SIG-M5 treated with dmso at 0.1 percent for 504 hours (cell line): Measurements from ENCODE around the gene PCCA.

Experiments used
- DNase-seq: peaks from one replicate; lab custom pipeline; 2025; ENCODE audit not compliant: unreplicated experiment; lab: John Stamatoyannopoulos, UW

The PCCA gene

DNA sequence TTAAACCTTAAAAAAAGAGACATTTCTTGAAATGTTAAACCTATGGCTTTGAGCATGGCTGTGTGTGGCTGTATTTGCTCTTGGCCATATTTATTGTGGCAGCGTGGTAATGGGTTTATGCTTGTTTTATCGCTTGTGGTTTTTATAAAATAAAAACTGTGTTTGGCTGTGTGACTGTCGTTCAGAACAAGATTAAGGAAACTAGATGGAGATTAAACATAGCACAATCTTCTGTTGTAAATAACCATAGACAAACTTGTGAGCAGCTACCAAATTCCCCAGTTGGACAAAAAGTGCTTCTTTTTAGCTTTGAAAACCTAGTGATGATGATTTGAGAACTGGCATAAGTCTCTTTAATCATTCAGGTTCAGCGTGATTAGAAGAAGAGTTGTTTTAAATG is 308.7 kb downstream of the PCCA start:
- DNase-seq = no peak

DNA sequence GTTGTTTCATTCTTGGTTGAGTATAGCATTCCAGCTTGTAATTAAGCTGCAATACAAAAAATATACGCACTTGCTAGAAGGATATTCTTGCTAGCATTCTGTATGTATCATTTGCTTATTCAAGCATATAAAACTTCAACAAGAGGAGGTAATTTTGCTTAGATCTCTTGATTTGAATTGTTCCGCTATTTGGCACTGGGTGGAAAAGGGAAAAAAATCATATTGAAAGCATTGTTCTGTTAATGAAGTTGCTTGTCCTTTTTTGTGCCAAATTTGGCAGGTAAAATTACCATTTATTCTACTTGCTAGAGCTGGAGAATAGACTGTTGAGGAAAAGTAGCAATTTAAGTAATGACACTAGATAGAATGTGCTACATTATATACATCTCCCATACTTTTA is 309.5 kb downstream of the PCCA start:
- DNase-seq = no peak

DNA sequence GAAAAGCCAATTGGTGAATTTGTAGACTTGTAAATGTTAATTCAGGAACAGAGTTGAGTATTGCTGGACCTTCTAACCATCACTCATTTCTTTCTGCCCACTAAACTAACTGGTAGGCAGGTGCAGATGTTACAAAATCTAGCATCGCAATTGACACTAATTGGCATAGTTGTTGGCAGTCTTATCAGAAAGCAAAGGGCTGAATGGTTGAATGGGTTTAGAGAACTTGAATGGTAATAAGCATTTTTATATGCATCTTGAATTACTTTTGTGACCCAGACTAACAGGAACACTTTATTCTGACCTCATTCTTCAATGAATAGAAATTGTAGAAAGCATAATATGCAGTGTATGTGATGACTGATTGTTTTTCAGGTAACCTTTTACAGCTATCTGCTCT is 310.6 kb downstream of the PCCA start:
- DNase-seq = no peak

DNA sequence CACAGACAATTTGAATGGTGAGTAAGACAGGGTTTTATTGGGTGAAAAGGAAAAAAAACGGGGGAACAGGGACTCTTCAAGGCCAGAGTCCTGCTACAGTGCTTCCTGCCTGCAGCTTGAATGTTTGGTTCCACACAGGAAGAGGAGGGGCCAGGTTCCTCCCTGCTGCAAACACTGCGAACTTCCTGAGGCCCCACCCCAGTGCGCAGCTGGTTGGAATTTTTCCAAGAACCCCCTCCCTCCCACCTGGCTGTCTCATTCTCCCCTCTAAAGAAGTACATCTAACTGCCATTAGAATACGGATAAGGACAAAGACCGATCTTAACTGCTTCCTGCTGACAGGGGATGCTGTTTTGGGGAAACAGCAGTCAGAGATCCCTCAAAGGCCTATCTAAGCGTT is 314.8 kb downstream of the PCCA start:
- DNase-seq = no peak

DNA sequence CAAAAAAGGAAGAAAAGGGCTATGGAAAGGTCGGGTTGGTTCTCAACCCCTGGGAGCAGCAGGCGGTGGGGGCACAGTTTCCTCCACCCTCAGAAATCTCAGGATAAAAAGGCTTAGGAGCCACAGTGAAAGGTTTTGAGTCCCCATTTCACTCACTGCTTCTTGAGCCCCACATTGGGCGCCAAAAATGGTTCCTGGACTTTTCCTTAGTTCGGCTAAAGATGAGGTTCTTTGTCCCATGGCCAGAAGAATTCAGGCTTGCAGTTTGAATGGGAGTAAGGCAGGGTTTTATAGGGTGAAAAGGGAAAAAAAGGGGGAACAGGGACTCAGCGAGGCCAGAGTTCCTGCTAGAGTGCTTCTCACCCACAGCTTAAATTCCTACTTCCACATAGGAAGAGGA is 320.2 kb downstream of the PCCA start:
- DNase-seq = no peak

DNA sequence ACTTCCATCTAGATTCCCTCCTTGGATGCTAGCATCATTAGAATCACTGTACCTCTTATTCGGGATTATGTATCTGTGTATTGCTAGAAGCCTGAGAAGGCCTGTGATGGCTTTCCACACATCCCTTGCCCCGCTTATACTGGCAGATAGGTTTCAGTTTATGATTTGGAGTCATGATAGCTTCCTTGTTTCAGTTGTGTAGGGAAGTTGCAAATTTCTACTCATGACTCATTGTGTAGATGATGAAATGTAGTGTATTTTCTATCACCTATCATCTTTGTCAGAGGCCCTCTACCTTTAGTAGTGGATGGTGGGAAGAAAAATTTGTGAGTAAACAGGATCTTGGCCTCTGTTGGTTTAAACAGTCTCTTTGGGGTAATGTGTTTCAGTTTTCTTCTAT is 334.5 kb downstream of the PCCA start:
- peak; percentile 95 for DNase-seq

DNA sequence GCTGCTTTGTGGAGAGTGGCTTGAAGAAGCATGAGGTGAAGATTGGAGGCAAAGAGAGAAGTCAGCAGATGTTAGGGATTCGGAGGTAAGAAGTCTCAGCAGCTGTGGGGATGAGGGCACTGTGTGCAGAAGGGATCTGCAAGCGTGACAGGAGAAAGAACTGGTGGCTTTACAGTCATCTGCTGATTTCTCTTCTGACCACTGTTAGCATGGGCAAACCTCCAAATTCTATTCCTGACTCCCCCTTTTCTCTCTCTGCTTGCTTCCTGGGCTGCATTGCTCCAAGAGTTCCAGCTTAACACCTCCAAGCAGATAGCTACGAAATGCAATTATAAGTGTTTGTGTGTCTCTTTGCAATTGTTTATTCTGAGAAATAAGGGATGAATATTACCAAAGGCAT is 340.1 kb downstream of the PCCA start:
- DNase-seq = no peak

DNA sequence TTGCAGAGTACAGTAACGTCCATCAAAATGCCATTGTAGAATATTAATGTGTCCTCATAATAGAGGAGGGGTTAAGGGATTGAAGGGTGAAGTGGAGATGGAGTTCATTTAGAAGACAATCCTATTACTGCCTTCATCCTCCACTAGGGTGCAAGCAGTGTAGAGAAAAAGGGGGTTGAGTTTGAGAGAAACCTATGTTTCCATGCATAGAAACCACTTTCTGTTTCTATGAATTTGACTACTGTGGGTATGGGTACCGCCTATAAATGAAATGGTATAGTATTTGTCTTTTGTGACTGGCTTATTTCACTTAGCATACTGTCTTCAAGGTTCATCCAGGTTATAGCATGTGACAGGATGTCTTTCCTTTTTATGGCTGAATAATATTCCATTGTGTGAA is 343.7 kb downstream of the PCCA start:
- DNase-seq = no peak

DNA sequence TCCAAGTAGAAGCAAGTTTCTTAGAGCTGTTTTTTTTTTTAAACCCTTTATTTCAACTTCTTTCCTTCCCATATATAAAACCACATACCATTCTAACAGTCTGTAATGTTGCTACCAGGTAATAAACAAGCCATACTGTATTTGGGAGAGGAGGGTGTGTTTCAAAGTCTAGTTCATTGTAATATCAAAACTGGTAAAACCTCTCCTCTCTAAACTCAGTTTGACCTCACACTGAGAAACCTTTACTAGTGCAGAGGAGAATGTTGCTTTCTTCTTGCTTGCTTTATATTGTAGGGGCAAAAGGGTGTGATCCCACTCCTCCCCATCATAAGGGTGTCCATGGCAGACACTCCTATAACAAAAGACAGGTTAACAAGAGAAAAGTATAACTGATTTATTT is 344.6 kb downstream of the PCCA start:
- DNase-seq = no peak

DNA sequence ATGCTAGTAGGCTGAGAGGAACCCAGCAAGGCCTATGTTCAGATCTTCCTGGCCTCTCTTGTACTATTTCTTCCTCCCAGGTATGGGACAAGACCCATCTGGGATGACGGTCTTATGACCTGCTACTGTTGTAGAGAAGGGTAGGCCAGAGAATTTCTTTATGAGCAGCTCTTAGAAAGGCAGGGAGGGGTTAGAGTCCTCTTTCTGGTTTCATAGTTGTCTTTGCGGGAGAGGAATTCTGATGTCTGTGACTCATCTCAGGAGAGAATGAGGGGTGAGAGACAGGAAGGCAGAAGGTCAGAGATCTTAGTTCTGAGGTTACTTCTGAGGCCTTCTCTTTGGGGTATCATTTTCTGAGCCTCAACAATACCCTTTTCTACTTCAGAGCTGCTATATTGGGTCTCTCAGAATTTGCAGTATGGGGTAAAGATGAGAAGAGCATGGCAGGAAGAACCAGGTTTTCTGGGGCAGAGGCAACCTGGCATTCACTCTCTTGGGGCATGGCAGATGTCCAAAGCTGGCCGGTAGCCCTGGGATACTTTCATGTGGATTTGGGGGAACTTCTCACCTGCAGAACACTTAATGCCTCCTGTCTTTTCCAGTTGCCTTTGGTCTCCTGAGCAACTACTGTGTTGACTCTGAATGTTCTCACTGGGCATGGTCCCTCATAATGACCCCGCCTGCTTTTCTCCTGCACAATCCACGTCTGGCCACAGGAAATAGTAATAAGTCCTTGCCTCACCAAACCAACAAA is 345.3 kb downstream of the PCCA start:
- no peak for DNase-seq

DNA sequence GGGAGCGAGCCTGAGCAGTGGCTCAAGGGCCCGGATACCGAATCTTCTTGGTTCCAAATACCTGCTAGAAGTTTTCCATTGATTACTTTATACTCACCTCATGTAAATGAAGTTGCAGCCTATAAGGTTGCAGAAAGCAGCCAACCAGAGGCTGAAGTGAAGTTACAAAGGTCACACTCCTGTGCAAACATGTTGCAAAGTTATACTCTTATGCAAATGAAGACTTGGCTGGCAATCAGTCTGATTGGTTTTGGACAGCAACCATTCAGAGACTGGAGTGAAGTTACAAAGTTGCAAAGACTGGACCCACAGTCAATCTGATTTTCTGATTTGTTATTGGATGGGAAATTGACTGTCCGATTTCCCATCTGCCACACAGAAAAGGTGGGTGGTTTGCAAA is 347.2 kb downstream of the PCCA start:
- no peak for DNase-seq

DNA sequence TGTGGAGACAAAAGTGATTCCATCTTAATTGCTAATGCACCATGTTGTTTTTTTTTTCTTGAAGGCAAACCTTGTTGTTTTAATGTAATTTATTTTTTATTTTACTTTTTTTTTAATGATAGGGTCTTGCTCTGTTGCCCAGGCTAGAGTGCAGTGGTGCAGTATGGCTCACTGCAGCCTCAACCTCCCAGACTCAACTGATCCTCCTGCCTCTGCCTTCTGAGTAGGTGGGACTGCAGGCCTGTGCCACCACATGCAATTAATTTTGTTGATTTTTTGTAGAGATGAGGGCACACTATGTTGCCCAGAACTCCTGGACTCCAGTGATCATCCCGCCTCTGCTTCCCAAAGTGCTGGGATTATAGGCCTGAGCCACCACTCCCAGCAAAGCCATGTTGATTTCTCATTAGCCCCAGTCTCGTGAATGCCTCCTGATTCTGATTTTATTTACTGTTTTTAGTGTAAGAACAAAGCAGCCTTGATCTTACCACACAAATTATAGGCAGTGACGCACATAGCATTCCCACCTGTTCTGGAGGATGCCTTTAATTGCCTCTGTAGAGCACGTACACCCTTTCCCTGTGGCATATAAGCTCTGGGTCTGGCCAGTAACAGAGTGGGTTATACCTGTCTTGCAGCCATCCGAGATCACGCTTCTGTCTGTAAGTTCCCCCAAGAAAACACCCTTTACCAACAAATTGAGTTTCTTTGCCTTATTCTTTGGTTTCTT is 349.3 kb downstream of the PCCA start:
- no peak for DNase-seq

DNA sequence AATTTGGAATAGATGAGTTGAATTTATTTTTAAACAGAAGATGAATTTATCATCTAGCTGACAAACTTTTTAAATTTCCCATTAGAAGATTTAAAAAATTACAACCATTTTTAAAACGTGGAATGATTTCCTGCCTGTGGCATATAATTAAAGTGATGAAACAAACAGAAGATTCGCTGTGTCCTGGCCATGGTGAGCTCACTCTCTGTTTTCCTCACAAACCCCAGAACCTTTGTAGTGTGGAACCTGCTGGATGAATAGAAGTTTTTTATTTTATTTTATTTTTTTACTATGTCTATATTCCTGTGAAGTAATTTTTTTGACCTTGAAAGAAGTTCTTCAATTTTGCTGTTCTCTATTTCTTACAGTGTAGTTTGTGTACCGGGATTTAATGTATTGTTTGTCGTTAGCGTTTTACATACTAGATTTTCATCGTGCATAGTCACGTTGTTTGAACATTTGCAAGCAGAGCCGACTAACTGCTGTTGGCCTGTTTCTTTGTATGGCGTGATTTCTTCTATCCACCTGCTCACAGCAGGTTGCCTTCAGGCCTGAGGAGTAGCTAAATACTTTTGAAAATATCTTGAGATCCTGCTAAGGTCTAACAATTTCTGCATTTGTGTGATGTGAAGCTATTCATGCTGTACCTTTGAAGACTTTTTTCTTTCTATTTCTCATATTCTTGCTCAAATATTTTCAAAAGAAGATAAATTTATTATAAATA is 350.5 kb downstream of the PCCA start:
- DNase-seq = no peak

DNA sequence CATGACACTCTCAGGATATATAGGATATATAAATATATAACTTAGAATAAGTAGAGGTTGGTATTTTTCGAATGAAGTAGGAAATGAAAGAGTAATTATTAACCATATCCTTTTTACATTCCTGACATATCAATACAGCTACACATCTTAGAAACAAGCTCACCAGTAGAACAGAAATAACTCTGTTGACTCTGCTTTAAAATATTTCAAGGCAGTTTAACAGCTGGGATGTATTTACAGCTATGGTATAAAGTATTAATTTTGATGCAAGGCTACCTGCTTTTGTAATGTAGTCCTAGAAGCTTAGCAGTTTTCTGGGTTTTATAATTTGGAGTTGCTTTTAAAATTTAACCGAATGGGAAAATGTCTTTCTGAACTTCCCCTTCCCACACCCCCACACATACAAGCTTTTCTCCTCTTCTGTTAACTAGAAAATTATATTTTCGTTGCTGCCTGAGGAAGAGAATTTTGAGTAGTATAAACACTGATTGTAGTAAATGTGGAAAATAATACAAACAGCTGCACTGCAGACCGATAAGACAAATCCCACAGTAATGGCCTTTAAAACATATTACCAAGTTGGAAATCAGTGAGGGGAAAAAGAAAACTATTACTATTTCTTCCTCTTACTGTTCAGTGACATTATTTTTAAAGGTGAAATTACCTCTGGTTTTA is 352.0 kb downstream of the PCCA start:
- no peak for DNase-seq

DNA sequence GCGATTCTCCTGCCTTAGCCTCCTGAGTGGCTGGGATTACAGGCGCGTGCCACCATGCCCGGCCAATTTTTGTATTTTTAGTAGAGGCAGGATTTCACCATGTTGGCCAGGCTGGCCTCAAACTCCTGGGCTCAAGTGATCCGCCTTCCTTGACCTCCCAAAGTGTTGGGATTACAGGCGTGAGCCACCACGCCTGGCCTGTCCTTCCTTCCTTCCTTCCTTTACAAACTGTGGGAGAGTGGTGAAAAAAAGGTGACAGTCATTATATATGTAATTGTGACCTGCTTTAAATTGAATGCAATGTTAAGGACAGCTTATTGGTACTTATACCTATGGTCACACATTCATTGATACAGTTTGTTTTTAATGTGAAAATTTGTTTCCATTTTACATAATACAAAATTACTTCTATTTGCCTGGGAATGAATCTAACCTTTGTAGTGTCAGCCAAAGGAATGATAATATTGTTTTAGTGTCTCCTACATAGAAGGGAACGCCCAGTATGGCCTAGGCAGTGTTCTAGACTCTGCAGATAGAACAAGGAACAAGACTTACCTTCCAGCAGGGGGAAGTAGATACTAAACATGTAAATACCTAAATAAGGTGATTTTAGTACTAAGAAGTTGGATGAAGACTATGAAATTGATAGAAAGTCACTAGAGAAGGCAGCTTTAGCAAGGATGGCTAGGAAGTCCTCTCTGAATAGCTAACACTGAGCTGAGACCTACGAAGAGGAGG is 353.4 kb downstream of the PCCA start:
- DNase-seq = no peak

DNA sequence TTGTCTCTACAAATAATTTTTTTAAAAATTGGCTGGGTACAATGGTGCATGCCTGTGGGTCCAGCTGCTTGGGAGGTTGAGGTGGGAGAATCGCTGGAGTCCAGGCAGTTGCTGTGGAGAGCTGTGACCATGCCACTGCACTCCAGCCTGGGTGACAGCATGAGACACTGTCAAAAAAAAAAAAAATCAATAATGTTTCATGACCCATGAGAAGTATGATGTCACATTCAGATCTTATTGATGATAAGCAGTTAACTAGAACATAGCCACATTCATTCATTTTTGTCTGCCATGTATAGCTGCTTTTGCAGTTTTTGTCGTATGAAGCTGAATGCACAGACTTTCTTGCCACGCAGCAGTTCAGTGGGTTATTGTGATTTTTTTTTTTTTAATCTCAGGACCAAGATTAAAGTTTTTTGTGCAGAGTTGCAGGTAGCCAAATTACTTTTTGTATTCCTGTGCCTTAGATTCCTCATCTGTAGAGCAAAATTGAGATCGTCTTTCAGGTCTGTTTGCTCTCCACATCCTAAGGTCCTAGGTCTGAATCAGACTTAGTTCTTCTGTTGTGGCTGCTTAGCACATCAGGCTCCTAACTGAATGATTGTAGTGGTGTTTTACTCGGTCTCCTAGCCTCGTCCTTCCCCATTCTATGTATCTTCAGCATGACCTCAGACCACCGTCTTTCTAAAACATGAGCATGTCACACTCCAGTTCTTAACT is 354.5 kb downstream of the PCCA start:
- no peak for DNase-seq

DNA sequence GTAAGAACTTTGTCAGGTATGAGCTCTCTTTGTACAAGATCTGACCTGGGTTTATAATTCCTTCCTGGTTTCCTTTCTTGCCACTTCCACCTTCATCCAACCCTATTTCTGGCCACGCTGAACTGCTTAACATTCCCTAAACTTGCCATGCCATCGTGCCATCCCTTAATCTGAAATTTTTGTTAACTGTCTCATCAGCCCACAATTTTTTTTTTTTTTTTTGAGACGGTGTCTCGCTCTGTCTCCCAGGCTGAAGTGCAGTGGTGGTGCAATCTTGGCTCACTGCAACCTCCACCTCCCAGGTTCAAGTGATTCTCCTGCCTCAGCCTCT is 355.1 kb downstream of the PCCA start:
- DNase-seq = no peak

DNA sequence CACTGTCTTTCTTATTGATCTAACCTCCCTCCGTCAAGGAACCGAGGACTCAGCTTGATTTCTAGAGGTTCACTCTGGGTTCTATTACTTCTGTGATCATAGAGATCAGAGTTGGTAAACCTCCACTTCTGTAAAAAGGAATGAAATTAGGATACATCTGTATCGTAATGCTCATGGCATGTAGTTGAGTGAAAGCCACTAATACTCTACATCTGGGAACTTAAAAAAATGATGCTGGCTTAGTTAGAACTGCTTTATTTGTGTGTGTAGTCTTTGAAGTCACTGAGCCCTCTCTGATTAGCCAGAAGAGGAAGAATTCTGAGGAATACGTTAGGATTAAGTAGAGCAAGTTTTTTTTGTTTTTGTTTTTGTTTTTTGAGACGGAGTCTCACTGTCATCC is 358.9 kb downstream of the PCCA start:
- no peak for DNase-seq

DNA sequence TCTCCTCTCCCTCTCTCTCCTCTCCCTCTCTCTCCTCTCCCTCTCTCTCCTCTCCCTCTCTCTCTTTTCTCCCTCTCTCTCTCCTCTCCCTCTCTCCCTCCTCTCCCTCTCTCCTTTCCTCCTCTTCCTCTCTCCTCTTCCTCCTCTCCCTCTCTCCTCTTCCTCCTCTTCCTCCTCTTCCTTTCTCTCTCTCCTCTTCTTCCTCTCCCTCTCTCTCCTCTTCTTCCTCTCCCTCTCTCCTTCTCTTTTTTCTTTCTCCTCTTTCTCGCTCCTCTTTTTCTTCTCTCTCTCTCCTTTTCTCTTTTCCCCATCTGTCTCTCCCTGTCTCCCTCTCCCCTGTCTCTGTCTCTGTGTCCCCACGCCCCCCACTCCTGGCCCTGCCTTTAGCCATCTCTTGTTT is 363.0 kb downstream of the PCCA start:
- DNase-seq = no peak

DNA sequence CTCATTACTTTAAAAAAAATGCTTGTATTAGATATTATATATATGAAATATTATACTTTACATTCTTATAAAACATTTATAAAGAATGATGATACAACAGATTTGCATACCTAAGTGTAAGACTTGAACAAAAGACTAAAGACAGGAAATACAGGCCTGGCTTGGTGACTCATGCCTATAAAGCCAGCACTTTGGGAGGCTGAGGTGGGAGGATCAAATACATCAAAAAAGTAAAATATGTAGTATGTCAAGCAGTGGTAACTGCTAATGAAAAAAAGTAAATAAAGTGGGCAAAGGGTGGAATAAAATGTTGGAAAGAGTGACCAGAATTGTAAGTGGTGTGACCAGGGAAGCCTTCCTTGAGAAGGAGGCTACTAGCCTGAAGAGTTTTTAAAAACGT is 366.0 kb downstream of the PCCA start:
- peak; percentile 25 for DNase-seq
